Measurements from ENCODE around the gene CTBP2.

DNA sequence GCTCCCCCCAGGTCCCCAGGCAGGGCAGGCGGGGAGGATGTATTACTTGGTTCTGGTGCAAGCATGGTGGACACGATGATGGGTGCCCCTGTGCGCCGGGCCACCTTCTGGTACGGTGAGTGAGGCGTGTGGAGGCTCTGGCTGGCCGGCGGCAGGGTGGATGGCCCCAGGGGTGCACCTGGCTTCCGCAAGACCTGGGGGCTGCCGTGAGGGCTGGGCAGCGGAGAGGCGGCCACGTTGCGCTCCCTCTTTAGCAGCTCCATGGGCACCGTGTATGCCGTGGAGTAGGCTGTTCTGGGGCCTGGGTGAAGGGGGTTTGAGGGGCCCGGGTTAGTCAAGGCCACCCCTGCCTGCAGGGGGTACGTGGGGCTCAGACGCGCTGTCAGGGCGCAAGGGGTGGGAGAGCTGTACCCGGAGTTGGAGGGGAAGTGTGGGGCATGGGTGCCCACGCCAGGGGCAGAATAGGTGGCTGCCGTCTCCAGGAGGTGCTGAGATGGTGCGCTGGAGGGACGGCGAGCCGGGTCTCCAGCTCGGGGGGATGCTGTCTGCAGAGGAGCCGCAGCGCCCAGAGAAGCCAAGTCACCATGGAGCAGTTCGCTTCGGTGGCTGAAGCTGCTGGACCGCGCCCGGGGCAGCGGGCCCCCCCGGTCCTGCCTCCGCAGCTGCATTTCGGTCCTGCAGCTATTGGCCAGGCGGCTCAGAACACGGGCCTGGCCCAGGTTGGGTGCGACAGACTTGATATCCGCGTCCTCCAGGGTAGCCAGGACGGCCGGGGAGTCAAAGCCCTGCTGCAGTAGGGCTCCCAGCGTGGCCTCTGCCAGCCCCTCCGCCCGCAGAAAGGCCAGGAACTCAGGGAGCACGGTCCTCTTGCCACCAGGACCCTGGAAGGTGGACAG lies 134.1 kb downstream of the CTBP2 start:
- TF ChIP-seq POLR2A (IDR thresholded peaks at IDR 0.05) (no peak), CTCF (IDR thresholded peaks at IDR 0.05) (no peak)

Measured in thyroid gland (tissue), 4 donors.